H1 (cell line): ENCODE data around the gene POLE3. TPM values are rescaled to one million over a fixed set of nuclear protein-coding genes. Genes with fewer than 3 reads are reported as not detected.

ENCODE experiments used
- CTCF ChIA-PET: fragments of 300-600 bp; sonication (Branson Sonifier 250); formaldehyde crosslinking; loops from one replicate; lab custom pipeline; 2021; ENCODE audit not compliant: partially characterized antibody; lab: Charles Lee
- POLR2A ChIA-PET: fragments of 300-600 bp; sonication (Branson Sonifier 250); formaldehyde crosslinking; loops from one replicate; lab custom pipeline; 2021; ENCODE audit warnings: inconsistent platforms; ENCODE audit not compliant: partially characterized antibody; lab: Charles Lee
- DNase-seq, 2 experiments: peaks; one replicate each; pipeline versions ENCODE4 v3.0.0 to v3.0.0-alpha.2; 2010 to 2022; ENCODE audit warnings: low spot score in 2 of 2, low read depth in 1 of 2, mixed read lengths in 1 of 2
- FAIRE-seq: peaks from 2 replicates; lab custom pipeline; 2011; peaks lifted over from hg19 to GRCh38; lab: Jason Lieb, UNC
- H2AFZ ChIP-seq: 2 replicates; pipeline ENCODE4 v1.8.1; 2012; ENCODE audit warnings: low read length, inconsistent platforms
- H2AK5ac ChIP-seq: 2 replicates; pipeline ENCODE4 v1.6.1; 2013; ENCODE audit warnings: low read depth, low read length
- H2BK120ac ChIP-seq: replicated peaks from 2 replicates; pipeline ENCODE3; 2013; ENCODE audit warnings: low read depth, low read length, inconsistent platforms
- H2BK12ac ChIP-seq: 2 replicates; pipeline ENCODE4 v1.6.1; 2013; ENCODE audit warnings: low read depth, low read length
- H2BK15ac ChIP-seq: 2 replicates; pipeline ENCODE4 v1.6.1; 2013; ENCODE audit warnings: low read length
- H2BK20ac ChIP-seq: 2 replicates; pipeline ENCODE4 v1.6.1; 2013; ENCODE audit warnings: low read length
- H2BK5ac ChIP-seq: 2 replicates; pipeline ENCODE4 v1.6.1; 2013; ENCODE audit warnings: low read depth, low read length
- H3K14ac ChIP-seq: 2 replicates; pipeline ENCODE4 v1.6.1; 2013; ENCODE audit warnings: inconsistent platforms; ENCODE audit not compliant: insufficient read length
- H3K18ac ChIP-seq: 2 replicates; pipeline ENCODE4 v1.6.1; 2013; ENCODE audit warnings: low read length; ENCODE audit errors: extremely low read depth
- H3K23ac ChIP-seq: 2 replicates; pipeline ENCODE4 v1.6.1; 2013; ENCODE audit warnings: inconsistent platforms; ENCODE audit not compliant: insufficient read length
- H3K23me2 ChIP-seq: 2 replicates; pipeline ENCODE4 v1.6.1; 2013; ENCODE audit warnings: low read depth, low read length
- H3K27ac ChIP-seq: 2 replicates; pipeline ENCODE4 v1.6.1; 2011; ENCODE audit warnings: low read depth, low read length, inconsistent platforms
- H3K27me3 ChIP-seq, 4 experiments: replicated peaks in 1 of 4; 1 replicate in 1 of 4; 2 replicates in 3 of 4; pipeline versions ENCODE4 v1.6.1 to v1.8.1; 2011 to 2013; ENCODE audit warnings: low read length in 3 of 4, mild to moderate bottlenecking in 3 of 4, inconsistent platforms in 2 of 4, mixed read lengths in 2 of 4, moderate library complexity in 1 of 4; ENCODE audit not compliant: control insufficient read depth in 3 of 4, insufficient read depth in 3 of 4; ENCODE audit errors: extremely low read depth in 1 of 4
- H3K36me3 ChIP-seq, 4 experiments: 2 replicates each; pipeline versions ENCODE4 v1.6.1 to v1.8.1; 2011 to 2013; ENCODE audit warnings: mild to moderate bottlenecking in 4 of 4, low read length in 3 of 4, moderate library complexity in 2 of 4, control low read depth in 1 of 4, inconsistent platforms in 1 of 4; ENCODE audit not compliant: insufficient read depth in 4 of 4, control insufficient read depth in 2 of 4
- H3K4ac ChIP-seq: replicated peaks from 2 replicates; pipeline ENCODE3; 2013; ENCODE audit warnings: low read length, low read depth, mixed read lengths, inconsistent platforms; ENCODE audit not compliant: insufficient read length
- H3K4me1 ChIP-seq, 4 experiments: replicated peaks in 1 of 4; 1 replicate in 1 of 4; 2 replicates in 3 of 4; pipeline versions ENCODE4 v1.6.1 to v1.8.1; 2011 to 2013; ENCODE audit warnings: low read length in 3 of 4, inconsistent platforms in 2 of 4, mixed read lengths in 1 of 4; ENCODE audit not compliant: insufficient read depth in 4 of 4, control insufficient read depth in 3 of 4
- H3K4me2 ChIP-seq, 2 experiments: 2 replicates each; pipeline versions ENCODE4 v1.6.1 to v1.8.1; 2011 to 2013; ENCODE audit warnings: low read depth in 2 of 2, low read length in 2 of 2, control low read depth in 1 of 2, inconsistent platforms in 1 of 2, mild to moderate bottlenecking in 1 of 2; ENCODE audit not compliant: insufficient read depth in 1 of 2
- H3K4me3 ChIP-seq, 4 experiments: fragments of 200-600, 300-600 bp in 1 of 4; sonication (generic), shearing (Covaris generic), sonication (Bioruptor Twin) in 1 of 4; 2 replicates each; pipeline versions ENCODE4 v1.5.1 to v1.8.1; 2011 to 2016; ENCODE audit warnings: low read length in 4 of 4, low read depth in 3 of 4, control low read depth in 2 of 4, inconsistent platforms in 2 of 4, mild to moderate bottlenecking in 2 of 4, mixed read lengths in 1 of 4, moderate library complexity in 1 of 4; ENCODE audit not compliant: insufficient read depth in 2 of 4; ENCODE audit errors: extremely low read depth in 1 of 4
- H3K56ac ChIP-seq: replicated peaks from 2 replicates; pipeline ENCODE3; 2013; ENCODE audit warnings: low read depth, mild to moderate bottlenecking, mixed read lengths, low read length, inconsistent platforms; ENCODE audit not compliant: insufficient read length
- H3K79me1 ChIP-seq: 2 replicates; pipeline ENCODE4 v1.6.1; 2013; ENCODE audit warnings: low read depth, low read length, control low read depth
- H3K79me2 ChIP-seq, 2 experiments: 2 replicates each; pipeline versions ENCODE4 v1.6.1 to v1.8.1; 2012 to 2013; ENCODE audit warnings: low read length in 2 of 2, mild to moderate bottlenecking in 2 of 2, inconsistent platforms in 1 of 2; ENCODE audit not compliant: insufficient read depth in 2 of 2, control insufficient read depth in 1 of 2
- H3K9ac ChIP-seq, 4 experiments: replicated peaks in 1 of 4; 1 replicate in 1 of 4; 2 replicates in 3 of 4; pipeline versions ENCODE4 v1.6.1 to v1.8.1; 2011 to 2013; ENCODE audit warnings: low read depth in 3 of 4, low read length in 3 of 4, control low read depth in 2 of 4, mild to moderate bottlenecking in 2 of 4, moderate library complexity in 2 of 4, inconsistent platforms in 1 of 4; ENCODE audit errors: extremely low read depth in 1 of 4
- H3K9me3 ChIP-seq, 2 experiments: 2 replicates each; pipeline versions ENCODE4 v1.6.1 to v1.8.1; 2012 to 2013; ENCODE audit warnings: mild to moderate bottlenecking in 2 of 2, moderate library complexity in 2 of 2, control low read depth in 1 of 2, inconsistent platforms in 1 of 2, low read depth in 1 of 2, low read length in 1 of 2, mixed read lengths in 1 of 2; ENCODE audit not compliant: insufficient read depth in 2 of 2
- H4K20me1 ChIP-seq, 2 experiments: replicated peaks in 1 of 2; 2 replicates each; pipeline versions ENCODE3 to v1.8.1; 2011 to 2013; ENCODE audit warnings: inconsistent platforms in 2 of 2, low read length in 2 of 2, mild to moderate bottlenecking in 1 of 2; ENCODE audit not compliant: insufficient read depth in 2 of 2, control insufficient read depth in 1 of 2
- H4K5ac ChIP-seq: 2 replicates; pipeline ENCODE4 v1.6.1; 2013; ENCODE audit warnings: low read length, low read depth, mixed read lengths, inconsistent platforms; ENCODE audit not compliant: insufficient read length
- H4K8ac ChIP-seq: 2 replicates; pipeline ENCODE4 v1.8.0; 2013; ENCODE audit warnings: mild to moderate bottlenecking, moderate library complexity, low read length, inconsistent platforms; ENCODE audit not compliant: insufficient read depth; ENCODE audit errors: extremely low read depth
- H4K91ac ChIP-seq: replicated peaks from 2 replicates; pipeline ENCODE3; 2013; ENCODE audit warnings: low read length, mixed read lengths, inconsistent platforms; ENCODE audit not compliant: insufficient read length
- BACH1 ChIP-seq: IDR thresholded peaks from 2 replicates; pipeline ENCODE4 v1.6.1; 2012; ENCODE audit warnings: low read length, improper control_type of control experiment
- CEBPB ChIP-seq: IDR thresholded peaks from 2 replicates; pipeline ENCODE4 v1.6.1; 2012; ENCODE audit warnings: low read depth, low read length
- KDM1A ChIP-seq: fragments of 200-600, 300-600 bp; sonication (generic); IDR thresholded peaks from 2 replicates; pipeline ENCODE4 v1.7.1; 2016; ENCODE audit warnings: mild to moderate bottlenecking, low read length, borderline replicate concordance
- MAX ChIP-seq: IDR thresholded peaks from 2 replicates; pipeline ENCODE4 v1.6.1; 2012; ENCODE audit warnings: inconsistent platforms
- POLR2A ChIP-seq, 2 experiments: IDR thresholded peaks; 1 replicate in 1 of 2; 2 replicates in 1 of 2; pipeline ENCODE4 v1.6.1; 2011; ENCODE audit warnings: low read depth in 2 of 2, low read length in 2 of 2, mild to moderate bottlenecking in 2 of 2; ENCODE audit errors: control extremely low read depth in 1 of 2
- RXRA ChIP-seq: IDR thresholded peaks from 2 replicates; pipeline ENCODE4 v1.6.1; 2011; ENCODE audit warnings: low read depth, mild to moderate bottlenecking, low read length, moderate library complexity; ENCODE audit not compliant: insufficient read depth
- SAP30 ChIP-seq: fragments of 300-600 bp; sonication (generic); IDR thresholded peaks from 2 replicates; pipeline ENCODE4 v1.7.1; 2012; ENCODE audit warnings: low read length, moderate library complexity, mild to moderate bottlenecking, inconsistent platforms; ENCODE audit not compliant: insufficient read depth, insufficient replicate concordance
- SIX5 ChIP-seq: IDR thresholded peaks from 2 replicates; pipeline ENCODE4 v1.6.1; 2011; ENCODE audit warnings: mild to moderate bottlenecking, low read depth, low read length
- SP4 ChIP-seq: IDR thresholded peaks from 2 replicates; pipeline ENCODE4 v1.6.1; 2012; ENCODE audit warnings: low read length, inconsistent platforms
- SRF ChIP-seq: IDR thresholded peaks from 2 replicates; pipeline ENCODE4 v1.6.1; 2011; ENCODE audit warnings: mild to moderate bottlenecking, low read depth, low read length, moderate library complexity
- TAF7 ChIP-seq: optimal IDR thresholded peaks from 2 replicates; pipeline ENCODE3; 2011; ENCODE audit warnings: low read depth, mild to moderate bottlenecking, inconsistent platforms, low read length, moderate library complexity, borderline replicate concordance
- WGBS, 2 experiments: shearing (Covaris generic) in 1 of 2; methylation state at CpG; one replicate each; pipeline versions ENCODE4 v1.1.6 to v1.1.7; 2013 to 2015; ENCODE audit warnings: low lambda C conversion rate in 2 of 2, mixed read lengths in 2 of 2, inconsistent platforms in 1 of 2, low coverage in 1 of 2, missing lambda C conversion rate in 1 of 2; ENCODE audit not compliant: insufficient replicate concordance in 2 of 2, insufficient coverage in 1 of 2, insufficient read length in 1 of 2; ENCODE audit errors: extremely low coverage in 1 of 2, missing lambda C conversion rate in 1 of 2; 5-methylcytosine and 5-hydroxymethylcytosine counted together
- polyA plus RNA-seq, 7 experiments: library from polyadenylated mRNA; depleted of rRNA in 3 of 7; stranded (reverse) in 5 of 7; unstranded in 2 of 7; fragments of >200 nt in 5 of 7; fragments of 200-250 nt in 2 of 7; gene quantifications; 1 replicate in 5 of 7; 2 replicates in 1 of 7; 4 replicates in 1 of 7; pipeline versions ENCODE4 v1.2.1 to v1.2.3, GENCODE V29; 2011 to 2013; ENCODE audit warnings: missing spikeins in 2 of 7, mixed read lengths in 2 of 7
- total RNA-seq: library from RNA; stranded (reverse); fragmentation: NEBNext Ultra II Directional; extraction: Animal tissue kit (Norgen Biotek cat#: 25700); gene quantifications from 2 replicates; pipeline ENCODE4 v1.2.1, GENCODE V29; 2021
- TF ChIP-seq, protein P1 (sequence below), 3 experiments: IDR thresholded peaks; 1 replicate in 2 of 3; 2 replicates in 1 of 3; pipeline versions ENCODE4 v1.5.1 to v1.6.1; 2011; ENCODE audit warnings: low read length in 3 of 3, mild to moderate bottlenecking in 3 of 3, inconsistent platforms in 2 of 3, low read depth in 1 of 3, moderate library complexity in 1 of 3; ENCODE audit not compliant: insufficient read depth in 1 of 3; ENCODE audit errors: control extremely low read depth in 1 of 3

The POLE3 gene
- total and polyA plus RNA-seq, 2 of the 8 experiments (the other 6 are each of a cell fraction or from before 2014, with no cell fraction given) = 52.7 to 77.3 TPM

GRCh38 chr9:113372059-113372458, 38.4 kb downstream of the POLE3 start:
- ChIA-PET CTCF (no interaction called here), POLR2A (interaction anchor here (0.9 to 2.8 kb wide), 4 partner anchors 22 to 286 kb away, joined by 3 to 11 read pairs (median 3); partner anchors contain the start of genes ALAD and BSPRY)
- peaks cover 0 to 19% (median 2%) of the 10 kb centered on the region in 4 experiments; a peak in 4 of 8 replicates for H3K36me3 ChIP-seq
- H2BK5ac ChIP-seq = no peak overlapping the region
- DNase-seq = no peak
- no peak overlapping the region for H3K4me2 ChIP-seq
- no peak overlapping the region for H2AFZ ChIP-seq
- no peak overlapping the region for H3K23ac ChIP-seq
- H3K9ac ChIP-seq = no peak overlapping the region
- H3K27ac ChIP-seq = no peak overlapping the region
- no peak overlapping the region for H2BK120ac ChIP-seq
- no peak overlapping the region for H2BK15ac ChIP-seq
- H3K79me2 ChIP-seq = peaks cover 0 to 5% of the 10 kb centered on the region in 2 experiments; a peak in 1 of 4 replicates
- no peak overlapping the region for H3K18ac ChIP-seq
- no peak overlapping the region for H3K4ac ChIP-seq
- H4K91ac ChIP-seq = no peak overlapping the region
- peaks cover 0 to 2% of the 10 kb centered on the region in 2 experiments for H4K20me1 ChIP-seq
- H3K4me3 ChIP-seq = no peak overlapping the region
- H3K14ac ChIP-seq = no peak overlapping the region
- no peaks in the 10 kb centered on the region for H3K9me3 ChIP-seq
- no peaks in the 10 kb centered on the region for H3K27me3 ChIP-seq
- H2AK5ac ChIP-seq = no peak overlapping the region
- no peak overlapping the region for H3K56ac ChIP-seq
- H4K5ac ChIP-seq = no peak overlapping the region
- H3K23me2 ChIP-seq = no peaks in the 10 kb centered on the region; the same call in 1 of the 2 replicates
- H2BK20ac ChIP-seq = no peak overlapping the region
- no peaks in the 10 kb centered on the region for H3K79me1 ChIP-seq
- H3K4me1 ChIP-seq = peaks cover 0 to 5% (median 2%) of the 10 kb centered on the region in 4 experiments; a peak in 3 of 7 replicates
- FAIRE-seq = no peak
- no peak overlapping the region for H2BK12ac ChIP-seq
- 92% methylated on average over 5 of the region's 5 CpGs; no CpG with 5 or more reads in 1 of the 2 experiments for WGBS, 2 experiments
- H4K8ac ChIP-seq = 0 out of 2 replicates have a peak overlapping the region, but pooled peaks have one; percentile 1
- TF ChIP-seq MAX (no peak), SIX5 (no peak), KDM1A (no peak), SRF (no peak), SAP30 (no peak), RXRA (no peak), POLR2A (IDR thresholded peaks at IDR 0.05; ENCODE audit: control extremely low read depth in 1 of 2, low read depth in 2 of 2, low read length in 2 of 2) (no peak), TAF7 (no peak), BACH1 (no peak), SP4 (no peak), CEBPB (no peak)
- TF ChIP-seq, protein P1, sequence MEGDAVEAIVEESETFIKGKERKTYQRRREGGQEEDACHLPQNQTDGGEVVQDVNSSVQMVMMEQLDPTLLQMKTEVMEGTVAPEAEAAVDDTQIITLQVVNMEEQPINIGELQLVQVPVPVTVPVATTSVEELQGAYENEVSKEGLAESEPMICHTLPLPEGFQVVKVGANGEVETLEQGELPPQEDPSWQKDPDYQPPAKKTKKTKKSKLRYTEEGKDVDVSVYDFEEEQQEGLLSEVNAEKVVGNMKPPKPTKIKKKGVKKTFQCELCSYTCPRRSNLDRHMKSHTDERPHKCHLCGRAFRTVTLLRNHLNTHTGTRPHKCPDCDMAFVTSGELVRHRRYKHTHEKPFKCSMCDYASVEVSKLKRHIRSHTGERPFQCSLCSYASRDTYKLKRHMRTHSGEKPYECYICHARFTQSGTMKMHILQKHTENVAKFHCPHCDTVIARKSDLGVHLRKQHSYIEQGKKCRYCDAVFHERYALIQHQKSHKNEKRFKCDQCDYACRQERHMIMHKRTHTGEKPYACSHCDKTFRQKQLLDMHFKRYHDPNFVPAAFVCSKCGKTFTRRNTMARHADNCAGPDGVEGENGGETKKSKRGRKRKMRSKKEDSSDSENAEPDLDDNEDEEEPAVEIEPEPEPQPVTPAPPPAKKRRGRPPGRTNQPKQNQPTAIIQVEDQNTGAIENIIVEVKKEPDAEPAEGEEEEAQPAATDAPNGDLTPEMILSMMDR (IDR thresholded peaks at IDR 0.05; ENCODE audit: control extremely low read depth in 1 of 3, insufficient read depth in 1 of 3, low read depth in 1 of 3, low read length in 3 of 3) = no peak
